ENCODE data around the gene SKOR1.

Gene SKOR1, protein sequence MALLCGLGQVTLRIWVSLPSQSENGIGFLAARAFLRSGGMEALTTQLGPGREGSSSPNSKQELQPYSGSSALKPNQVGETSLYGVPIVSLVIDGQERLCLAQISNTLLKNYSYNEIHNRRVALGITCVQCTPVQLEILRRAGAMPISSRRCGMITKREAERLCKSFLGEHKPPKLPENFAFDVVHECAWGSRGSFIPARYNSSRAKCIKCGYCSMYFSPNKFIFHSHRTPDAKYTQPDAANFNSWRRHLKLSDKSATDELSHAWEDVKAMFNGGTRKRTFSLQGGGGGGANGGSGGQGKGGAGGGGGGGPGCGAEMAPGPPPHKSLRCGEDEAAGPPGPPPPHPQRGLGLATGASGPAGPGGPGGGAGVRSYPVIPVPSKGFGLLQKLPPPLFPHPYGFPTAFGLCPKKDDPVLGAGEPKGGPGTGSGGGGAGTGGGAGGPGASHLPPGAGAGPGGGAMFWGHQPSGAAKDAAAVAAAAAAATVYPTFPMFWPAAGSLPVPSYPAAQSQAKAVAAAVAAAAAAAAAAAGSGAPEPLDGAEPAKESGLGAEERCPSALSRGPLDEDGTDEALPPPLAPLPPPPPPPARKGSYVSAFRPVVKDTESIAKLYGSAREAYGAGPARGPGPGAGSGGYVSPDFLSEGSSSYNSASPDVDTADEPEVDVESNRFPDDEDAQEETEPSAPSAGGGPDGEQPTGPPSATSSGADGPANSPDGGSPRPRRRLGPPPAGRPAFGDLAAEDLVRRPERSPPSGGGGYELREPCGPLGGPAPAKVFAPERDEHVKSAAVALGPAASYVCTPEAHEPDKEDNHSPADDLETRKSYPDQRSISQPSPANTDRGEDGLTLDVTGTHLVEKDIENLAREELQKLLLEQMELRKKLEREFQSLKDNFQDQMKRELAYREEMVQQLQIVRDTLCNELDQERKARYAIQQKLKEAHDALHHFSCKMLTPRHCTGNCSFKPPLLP

GRCh38 chr15:67824976-67825880, at the start of gene SKOR1:
Gene SKOR1, plus strand, starts transcription at chr15:67825509. Its CDS starts 94 bp downstream, at chr15:67825603.
- Histone ChIP-seq H3K4me1 (ENCODE audit: control insufficient read depth, insufficient read depth, low read length) (peaks cover 54% of the 10 kb centered on the region), H3K9ac (ENCODE audit: low read length) (no peak within 1 kb of the TSS), H3K4me3 (ENCODE audit: low read length) (no peak within 1 kb of the TSS), H3K27me3 (ENCODE audit: control insufficient read depth, insufficient read depth, low read length) (peaks cover 97% of the 10 kb centered on the region), H3K9me3 (ENCODE audit: control insufficient read depth, low read length) (peaks cover 3% of the 10 kb centered on the region), H3K36me3 (ENCODE audit: control insufficient read depth, insufficient read depth, low read length) (no peaks in the 10 kb centered on the region)

- Histone ChIP-seq H3K4me3 (ENCODE audit: low read length) (no peak overlapping the region), H3K4me1 (ENCODE audit: control insufficient read depth, insufficient read depth, low read length) (no peaks in the 10 kb centered on the region), H3K9me3 (ENCODE audit: control insufficient read depth, low read length) (no peaks in the 10 kb centered on the region), H3K36me3 (ENCODE audit: control insufficient read depth, insufficient read depth, low read length) (no peaks in the 10 kb centered on the region), H3K27me3 (ENCODE audit: control insufficient read depth, insufficient read depth, low read length) (no peaks in the 10 kb centered on the region), H3K9ac (ENCODE audit: low read length) (no peak overlapping the region)
Observed at GRCh38 chr15:67775998-67776397, 49.3 kb upstream of the SKOR1 start.

DNA sequence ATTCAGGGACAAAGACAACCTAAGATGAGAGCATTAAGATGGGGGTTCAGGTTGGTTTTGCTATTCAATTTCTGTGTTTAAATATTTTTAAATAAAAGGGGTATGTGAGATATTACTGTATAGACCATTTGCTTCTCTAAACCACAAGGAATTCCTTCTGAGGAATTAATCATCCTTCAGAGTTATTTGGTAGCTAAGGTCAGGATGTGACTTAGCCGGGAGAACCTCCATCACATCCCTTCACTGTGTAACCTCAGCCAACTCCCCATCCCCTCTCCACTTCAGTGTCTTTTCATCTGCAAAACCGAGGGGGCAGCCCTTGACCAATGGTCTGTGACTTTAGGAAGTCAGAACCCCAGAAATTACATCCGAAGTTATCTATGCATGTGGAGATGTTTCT, 48.7 kb upstream of the SKOR1 start:
- Histone ChIP-seq H3K9ac (ENCODE audit: low read length) (no peak overlapping the region), H3K4me1 (ENCODE audit: control insufficient read depth, insufficient read depth, low read length) (no peaks in the 10 kb centered on the region), H3K4me3 (ENCODE audit: low read length) (no peak overlapping the region), H3K9me3 (ENCODE audit: control insufficient read depth, low read length) (no peaks in the 10 kb centered on the region), H3K36me3 (ENCODE audit: control insufficient read depth, insufficient read depth, low read length) (no peaks in the 10 kb centered on the region), H3K27me3 (ENCODE audit: control insufficient read depth, insufficient read depth, low read length) (no peaks in the 10 kb centered on the region)

GRCh38 chr15:67777071-67777470, 48.2 kb upstream of the SKOR1 start:
- H3K4me1 ChIP-seq (ENCODE audit: control insufficient read depth, insufficient read depth, low read length), result no peaks in the 10 kb centered on the region
- H3K27me3 ChIP-seq (ENCODE audit: control insufficient read depth, insufficient read depth, low read length), result no peaks in the 10 kb centered on the region

GRCh38 chr15:67777773-67778172, 47.5 kb upstream of the SKOR1 start:
- no peaks in the 10 kb centered on the region for H3K27me3 ChIP-seq (ENCODE audit: control insufficient read depth, insufficient read depth, low read length)
- H3K9me3 ChIP-seq (ENCODE audit: control insufficient read depth, low read length), result no peaks in the 10 kb centered on the region
- no peak overlapping the region for H3K4me3 ChIP-seq (ENCODE audit: low read length)
- H3K9ac ChIP-seq (ENCODE audit: low read length), result no peak overlapping the region
- H3K4me1 ChIP-seq (ENCODE audit: control insufficient read depth, insufficient read depth, low read length), result no peaks in the 10 kb centered on the region
- H3K36me3 ChIP-seq (ENCODE audit: control insufficient read depth, insufficient read depth, low read length), result no peaks in the 10 kb centered on the region

More at GRCh38 chr15:67777071-67777470, 48.2 kb upstream of the SKOR1 start:
- no peaks in the 10 kb centered on the region for H3K36me3 ChIP-seq (ENCODE audit: control insufficient read depth, insufficient read depth, low read length)
- no peak overlapping the region for H3K9ac ChIP-seq (ENCODE audit: low read length)
- no peak overlapping the region for H3K4me3 ChIP-seq (ENCODE audit: low read length)
- H3K9me3 ChIP-seq (ENCODE audit: control insufficient read depth, low read length), result no peaks in the 10 kb centered on the region

DNA sequence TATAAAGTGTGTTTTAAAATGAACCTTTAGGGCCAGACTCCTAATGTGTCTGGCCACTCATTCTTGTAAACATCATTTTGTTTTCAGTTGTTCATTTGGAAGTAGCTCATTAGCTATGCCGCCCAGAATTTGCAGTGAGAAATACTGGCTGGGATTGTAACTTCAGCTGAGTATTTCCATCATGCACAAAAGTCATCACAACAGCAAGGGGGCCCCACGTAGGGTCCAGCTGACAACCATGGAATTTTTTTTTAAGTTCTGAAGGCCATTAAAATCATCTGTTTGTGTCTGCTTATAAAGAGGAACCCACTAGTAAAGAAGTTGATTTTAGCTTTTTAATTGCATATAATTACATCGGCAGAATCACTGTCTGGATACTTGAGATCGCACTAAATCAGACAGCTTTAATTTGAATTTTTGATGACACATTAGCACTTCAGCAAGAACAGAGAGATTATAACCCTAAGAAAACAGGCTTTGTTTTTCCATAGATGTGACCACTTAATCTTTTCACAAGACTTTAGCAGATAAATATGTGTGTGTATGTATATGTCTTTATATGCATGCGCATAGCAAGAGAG, 46.3 kb upstream of the SKOR1 start:
- Histone ChIP-seq H3K4me1 (ENCODE audit: control insufficient read depth, insufficient read depth, low read length) (no peaks in the 10 kb centered on the region), H3K27me3 (ENCODE audit: control insufficient read depth, insufficient read depth, low read length) (no peaks in the 10 kb centered on the region), H3K4me3 (ENCODE audit: low read length) (no peak overlapping the region), H3K9ac (ENCODE audit: low read length) (no peak overlapping the region), H3K36me3 (ENCODE audit: control insufficient read depth, insufficient read depth, low read length) (no peaks in the 10 kb centered on the region), H3K9me3 (ENCODE audit: control insufficient read depth, low read length) (no peaks in the 10 kb centered on the region)

GRCh38 chr15:67779549-67780111, 45.7 kb upstream of the SKOR1 start:
- Histone ChIP-seq H3K4me3 (ENCODE audit: low read length) (no peak overlapping the region), H3K9ac (ENCODE audit: low read length) (no peak overlapping the region), H3K36me3 (ENCODE audit: control insufficient read depth, insufficient read depth, low read length) (no peaks in the 10 kb centered on the region), H3K9me3 (ENCODE audit: control insufficient read depth, low read length) (no peaks in the 10 kb centered on the region), H3K27me3 (ENCODE audit: control insufficient read depth, insufficient read depth, low read length) (no peaks in the 10 kb centered on the region), H3K4me1 (ENCODE audit: control insufficient read depth, insufficient read depth, low read length) (no peaks in the 10 kb centered on the region)

DNA sequence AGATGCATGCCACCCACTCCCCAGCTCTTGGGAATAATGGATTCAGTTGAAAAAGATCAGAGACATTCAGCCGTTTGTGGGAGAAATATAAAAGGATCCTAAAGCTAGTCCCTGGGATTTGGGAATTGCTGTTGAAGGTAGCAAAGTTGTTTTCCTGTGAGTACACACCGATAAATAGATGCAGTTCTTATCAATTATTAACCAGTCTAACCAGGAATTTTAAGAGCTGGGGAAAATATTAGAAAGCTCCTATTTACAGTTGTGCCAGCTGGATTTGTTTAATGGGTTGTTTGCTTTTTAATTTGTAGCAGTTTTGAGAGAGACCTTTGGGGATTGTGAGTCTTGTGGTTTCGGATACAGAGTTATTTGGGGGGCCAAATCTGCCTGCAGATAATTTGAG, 44.2 kb upstream of the SKOR1 start:
- no peaks in the 10 kb centered on the region for H3K4me1 ChIP-seq (ENCODE audit: control insufficient read depth, insufficient read depth, low read length)
- no peaks in the 10 kb centered on the region for H3K36me3 ChIP-seq (ENCODE audit: control insufficient read depth, insufficient read depth, low read length)
- no peaks in the 10 kb centered on the region for H3K9me3 ChIP-seq (ENCODE audit: control insufficient read depth, low read length)
- no peak overlapping the region for H3K9ac ChIP-seq (ENCODE audit: low read length)
- H3K4me3 ChIP-seq (ENCODE audit: low read length), result no peak overlapping the region
- H3K27me3 ChIP-seq (ENCODE audit: control insufficient read depth, insufficient read depth, low read length), result no peaks in the 10 kb centered on the region

DNA sequence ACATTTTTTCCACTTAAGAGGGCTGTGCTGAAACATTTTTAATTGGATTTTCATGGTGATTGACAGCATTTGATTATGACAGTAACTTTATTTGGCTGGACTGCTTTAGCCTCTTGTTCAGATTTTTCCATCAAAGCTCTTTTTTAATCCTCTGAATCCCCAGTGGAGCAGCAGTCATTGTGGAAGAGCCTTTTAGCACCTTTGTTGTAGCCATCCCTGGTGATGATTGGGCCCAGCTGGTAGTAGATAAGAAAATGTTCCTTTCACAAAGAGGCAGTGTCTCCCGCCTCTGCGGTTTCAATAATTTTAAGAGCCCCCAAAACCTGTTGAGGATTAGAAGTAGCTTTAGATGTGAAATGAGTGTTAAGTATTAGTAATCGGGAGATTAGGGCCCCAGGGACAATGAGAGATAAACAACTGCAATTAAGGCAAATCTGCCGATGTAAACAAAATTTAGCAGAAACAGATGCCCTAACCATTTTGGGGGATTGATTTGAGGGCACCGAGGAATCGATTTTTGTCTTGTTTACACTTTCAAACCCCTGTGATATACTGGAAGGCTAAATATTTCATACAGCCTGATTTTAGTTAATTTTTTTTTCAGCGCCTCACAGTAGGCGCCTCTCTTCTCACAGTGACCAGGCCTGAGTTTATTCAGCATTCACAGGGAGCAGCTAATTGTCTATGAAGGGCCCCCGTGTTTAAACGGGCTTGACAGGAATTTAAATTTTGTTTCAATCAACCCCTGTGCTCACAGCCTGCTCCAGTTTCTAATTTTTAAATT, 43.2 kb upstream of the SKOR1 start:
- Histone ChIP-seq H3K4me3 (ENCODE audit: low read length) (no peak overlapping the region), H3K4me1 (ENCODE audit: control insufficient read depth, insufficient read depth, low read length) (no peaks in the 10 kb centered on the region), H3K27me3 (ENCODE audit: control insufficient read depth, insufficient read depth, low read length) (no peaks in the 10 kb centered on the region), H3K9me3 (ENCODE audit: control insufficient read depth, low read length) (no peaks in the 10 kb centered on the region), H3K36me3 (ENCODE audit: control insufficient read depth, insufficient read depth, low read length) (no peaks in the 10 kb centered on the region), H3K9ac (ENCODE audit: low read length) (no peak overlapping the region)

DNA sequence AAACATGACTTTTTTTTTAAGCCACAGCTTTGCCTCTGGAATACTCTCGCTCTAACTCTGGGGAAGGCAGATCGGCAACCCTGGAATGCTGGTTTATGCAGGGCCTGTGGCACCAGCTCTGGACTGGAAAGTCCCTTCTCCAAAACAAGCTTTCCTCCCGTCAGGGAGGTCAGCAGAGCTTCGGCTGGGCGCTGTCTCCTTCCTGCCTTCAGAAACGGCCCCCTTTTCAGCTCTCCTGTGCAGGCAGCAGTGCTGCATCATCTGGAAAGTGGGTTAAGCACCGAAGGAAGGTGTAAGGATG, 42.7 kb upstream of the SKOR1 start:
- no peaks in the 10 kb centered on the region for H3K4me1 ChIP-seq (ENCODE audit: control insufficient read depth, insufficient read depth, low read length)
- H3K36me3 ChIP-seq (ENCODE audit: control insufficient read depth, insufficient read depth, low read length), result no peaks in the 10 kb centered on the region
- H3K4me3 ChIP-seq (ENCODE audit: low read length), result no peak overlapping the region
- no peaks in the 10 kb centered on the region for H3K27me3 ChIP-seq (ENCODE audit: control insufficient read depth, insufficient read depth, low read length)
- no peak overlapping the region for H3K9ac ChIP-seq (ENCODE audit: low read length)
- no peaks in the 10 kb centered on the region for H3K9me3 ChIP-seq (ENCODE audit: control insufficient read depth, low read length)

All from mucosa of stomach (tissue), 1 donor.